ENCODE results near the gene BTBD9.

GRCh38 chr6:38470548-38470947, 169.2 kb downstream of the BTBD9 start:
- TF ChIP-seq, protein P1, sequence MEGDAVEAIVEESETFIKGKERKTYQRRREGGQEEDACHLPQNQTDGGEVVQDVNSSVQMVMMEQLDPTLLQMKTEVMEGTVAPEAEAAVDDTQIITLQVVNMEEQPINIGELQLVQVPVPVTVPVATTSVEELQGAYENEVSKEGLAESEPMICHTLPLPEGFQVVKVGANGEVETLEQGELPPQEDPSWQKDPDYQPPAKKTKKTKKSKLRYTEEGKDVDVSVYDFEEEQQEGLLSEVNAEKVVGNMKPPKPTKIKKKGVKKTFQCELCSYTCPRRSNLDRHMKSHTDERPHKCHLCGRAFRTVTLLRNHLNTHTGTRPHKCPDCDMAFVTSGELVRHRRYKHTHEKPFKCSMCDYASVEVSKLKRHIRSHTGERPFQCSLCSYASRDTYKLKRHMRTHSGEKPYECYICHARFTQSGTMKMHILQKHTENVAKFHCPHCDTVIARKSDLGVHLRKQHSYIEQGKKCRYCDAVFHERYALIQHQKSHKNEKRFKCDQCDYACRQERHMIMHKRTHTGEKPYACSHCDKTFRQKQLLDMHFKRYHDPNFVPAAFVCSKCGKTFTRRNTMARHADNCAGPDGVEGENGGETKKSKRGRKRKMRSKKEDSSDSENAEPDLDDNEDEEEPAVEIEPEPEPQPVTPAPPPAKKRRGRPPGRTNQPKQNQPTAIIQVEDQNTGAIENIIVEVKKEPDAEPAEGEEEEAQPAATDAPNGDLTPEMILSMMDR (conservative IDR thresholded peaks at IDR 0.05; ENCODE audit: low read depth, low read length) = no peak
- no peak for TF ChIP-seq EZH2phosphoT487 (IDR thresholded peaks at IDR 0.05; ENCODE audit: borderline replicate concordance, low read length)
- TF ChIP-seq EZH2 (IDR thresholded peaks at IDR 0.05; ENCODE audit: low read length, unreplicated experiment) = no peak

All from PC-3 (cell line).